B cell (primary cell): ENCODE data around the gene FMO2. TPM values are rescaled to one million over a fixed set of nuclear protein-coding genes. Genes with fewer than 3 reads are reported as not detected.

Source experiments
- ATAC-seq: fragments of 200-7000 bp; cut with Tn5 transposase; one replicate; pipeline ENCODE4 v1.10.0; 2021; ENCODE audit warnings: low read depth, mild to moderate bottlenecking, moderate number of reproducible peaks, moderate library complexity
- CTCF ChIA-PET: fragments of 350-600 bp; sonication (Branson Sonifier 250); formaldehyde crosslinking; loops from one replicate; lab custom pipeline; 2021; ENCODE audit warnings: antibody characterized with exemption, inconsistent platforms; lab: Charles Lee
- POLR2A ChIA-PET: fragments of 350-600 bp; sonication (Branson Sonifier 250); formaldehyde crosslinking; loops from one replicate; lab custom pipeline; 2021; ENCODE audit warnings: antibody characterized with exemption; lab: Charles Lee
- DNase-seq: peaks from one replicate; pipeline ENCODE4 v3.0.0; 2013
- H2AFZ ChIP-seq: 2 replicates; pipeline ENCODE4 v1.6.1; 2012; ENCODE audit warnings: mild to moderate bottlenecking, low read depth, low read length; ENCODE audit not compliant: insufficient read depth, poor library complexity, severe bottlenecking
- H3K27ac ChIP-seq, 2 donors: 1 replicate in 1 of 2; 2 replicates in 1 of 2; pipeline ENCODE4 v1.5.1; 2012 to 2013; ENCODE audit warnings: low read length in 2 of 2, mild to moderate bottlenecking in 2 of 2, moderate library complexity in 1 of 2
- H3K27me3 ChIP-seq, 4 experiments: fragments of 200-600 bp in 1 of 4; sonication (generic) in 1 of 4; replicated peaks in 1 of 4; 1 replicate in 2 of 4; 2 replicates in 2 of 4; pipeline versions ENCODE4 v1.6.1 to v1.7.0; 2013 to 2016; ENCODE audit warnings: low read length in 3 of 4, mild to moderate bottlenecking in 2 of 4, mixed read lengths in 1 of 4, moderate library complexity in 1 of 4; ENCODE audit not compliant: insufficient read depth in 4 of 4, control insufficient read depth in 3 of 4; ENCODE audit errors: control extremely low read depth in 1 of 4
- H3K36me3 ChIP-seq, 2 experiments: replicated peaks in 1 of 2; 1 replicate in 1 of 2; 2 replicates in 1 of 2; pipeline versions ENCODE4 v1.6.1 to v1.7.1; 2013; ENCODE audit warnings: low read length in 1 of 2; ENCODE audit not compliant: insufficient read depth in 2 of 2, control insufficient read depth in 1 of 2; ENCODE audit errors: control extremely low read depth in 1 of 2, extremely low read depth in 1 of 2
- H3K4me1 ChIP-seq, 2 donors: fragments of 200-600 bp in 1 of 2; sonication (generic) in 1 of 2; 1 replicate in 1 of 2; 2 replicates in 1 of 2; pipeline versions ENCODE4 v1.5.1 to v1.6.1; 2013 to 2017; ENCODE audit warnings: low read length in 2 of 2; ENCODE audit not compliant: control insufficient read depth in 2 of 2, insufficient read depth in 2 of 2
- H3K4me2 ChIP-seq: replicated peaks from 2 replicates; pipeline ENCODE3; 2012; ENCODE audit warnings: mild to moderate bottlenecking, low read depth, low read length; ENCODE audit not compliant: poor library complexity, severe bottlenecking
- H3K4me3 ChIP-seq, 5 experiments: fragments of 200-600 bp in 1 of 5; sonication (generic) in 1 of 5; 1 replicate in 3 of 5; 2 replicates in 2 of 5; pipeline versions ENCODE4 v1.5.1 to v1.7.0; 2011 to 2016; ENCODE audit warnings: low read length in 4 of 5, mild to moderate bottlenecking in 4 of 5, low read depth in 2 of 5, control low read depth in 1 of 5, moderate library complexity in 1 of 5; ENCODE audit not compliant: insufficient read depth in 1 of 5; ENCODE audit errors: control extremely low read depth in 1 of 5, extremely low read depth in 1 of 5
- H3K79me2 ChIP-seq: fragments of 200-600 bp; sonication (generic); one replicate; pipeline ENCODE4 v1.6.0; 2016; ENCODE audit warnings: low read length; ENCODE audit not compliant: control insufficient read depth, insufficient read depth
- H3K9ac ChIP-seq: fragments of 200-600 bp; sonication (generic); 2 replicates; pipeline ENCODE4 v1.6.1; 2017; ENCODE audit warnings: mild to moderate bottlenecking, low read length, moderate library complexity
- H3K9me3 ChIP-seq, 3 donors: one replicate each; pipeline versions ENCODE4 v1.6.1 to v1.7.1; 2013; ENCODE audit warnings: low read length in 2 of 3; ENCODE audit not compliant: control insufficient read depth in 2 of 3, insufficient read depth in 1 of 3; ENCODE audit errors: control extremely low read depth in 1 of 3
- H4K20me1 ChIP-seq: 2 replicates; pipeline ENCODE4 v1.6.0; 2012; ENCODE audit warnings: mild to moderate bottlenecking, low read length; ENCODE audit not compliant: insufficient read depth, control insufficient read depth, poor library complexity, severe bottlenecking
- H3K27ac Mint-ChIP-seq: one replicate; pipeline ENCODE4 v1.8.0; 2021; ENCODE audit warnings: mixed read lengths
- H3K27me3 Mint-ChIP-seq: one replicate; pipeline ENCODE4 v1.8.0; 2021; ENCODE audit warnings: mixed read lengths
- H3K4me1 Mint-ChIP-seq: one replicate; pipeline ENCODE4 v1.8.0; 2021; ENCODE audit warnings: mixed read lengths
- H3K4me3 Mint-ChIP-seq: one replicate; pipeline ENCODE4 v1.8.0; 2021; ENCODE audit warnings: mixed read lengths
- H3K9me3 Mint-ChIP-seq: one replicate; pipeline ENCODE4 v1.8.0; 2022; ENCODE audit warnings: mixed read lengths; ENCODE audit not compliant: insufficient read depth
- EZH2 ChIP-seq: IDR thresholded peaks from 2 replicates; pipeline ENCODE4 v1.6.1; 2012; ENCODE audit warnings: borderline replicate concordance, low read depth, mild to moderate bottlenecking, moderate library complexity, low read length; ENCODE audit not compliant: insufficient read depth, poor library complexity, severe bottlenecking
- WGBS: methylation state at CpG from one replicate; pipeline ENCODE4 v1.1.5; 2013; ENCODE audit warnings: missing lambda C conversion rate; ENCODE audit not compliant: insufficient coverage; 5-methylcytosine and 5-hydroxymethylcytosine counted together
- intact Hi-C: fragments of 100-400 bp; cut with micrococcal nuclease; formaldehyde crosslinking; loops from one replicate; pipeline ENCODE4 v1.10.0; 2022
- polyA plus RNA-seq: library from polyadenylated mRNA; depleted of rRNA; stranded (reverse); fragments of >200 nt; gene quantifications from 2 replicates; pipeline ENCODE4 v1.2.3, GENCODE V29; 2012
- total RNA-seq, 2 donors: library from RNA; stranded (reverse); fragments of 120-200 nt in 1 of 2; gene quantifications; 1 replicate in 1 of 2; 2 replicates in 1 of 2; pipeline versions ENCODE4 v1.2.3 to v1.2.4, GENCODE V29; 2013 to 2022
- TF ChIP-seq, protein P1 (sequence below): fragments of 200-600 bp; IDR thresholded peaks from one replicate; pipeline ENCODE4 v1.8.0; 2022; ENCODE audit warnings: antibody characterized with exemption, mild to moderate bottlenecking

FMO2 gene
- total and polyA plus RNA-seq, 2 donors (not counting 1 experiment from before 2014, with no cell fraction given) = not detected

DNA sequence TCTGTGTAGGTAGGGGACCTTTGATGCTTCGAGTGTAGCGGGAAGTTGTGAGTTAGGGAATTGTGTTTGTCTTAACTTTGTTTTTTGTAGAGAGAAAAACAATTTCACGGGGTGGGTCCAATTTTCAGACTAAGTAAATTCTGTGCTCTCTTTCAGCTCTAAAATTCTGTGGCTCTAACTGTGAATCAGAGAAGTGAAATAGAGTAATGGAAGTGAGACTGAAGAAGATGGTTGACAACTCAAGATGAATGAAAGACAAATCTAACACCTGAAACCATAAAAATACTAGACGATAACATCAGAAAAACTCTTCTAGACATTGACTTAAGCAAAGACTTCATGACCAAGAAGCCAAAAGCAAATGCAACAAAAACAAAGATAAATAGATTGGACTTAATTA, 58.8 kb downstream of the FMO2 start:
- no peak for TF ChIP-seq EZH2
- TF ChIP-seq, protein P1, sequence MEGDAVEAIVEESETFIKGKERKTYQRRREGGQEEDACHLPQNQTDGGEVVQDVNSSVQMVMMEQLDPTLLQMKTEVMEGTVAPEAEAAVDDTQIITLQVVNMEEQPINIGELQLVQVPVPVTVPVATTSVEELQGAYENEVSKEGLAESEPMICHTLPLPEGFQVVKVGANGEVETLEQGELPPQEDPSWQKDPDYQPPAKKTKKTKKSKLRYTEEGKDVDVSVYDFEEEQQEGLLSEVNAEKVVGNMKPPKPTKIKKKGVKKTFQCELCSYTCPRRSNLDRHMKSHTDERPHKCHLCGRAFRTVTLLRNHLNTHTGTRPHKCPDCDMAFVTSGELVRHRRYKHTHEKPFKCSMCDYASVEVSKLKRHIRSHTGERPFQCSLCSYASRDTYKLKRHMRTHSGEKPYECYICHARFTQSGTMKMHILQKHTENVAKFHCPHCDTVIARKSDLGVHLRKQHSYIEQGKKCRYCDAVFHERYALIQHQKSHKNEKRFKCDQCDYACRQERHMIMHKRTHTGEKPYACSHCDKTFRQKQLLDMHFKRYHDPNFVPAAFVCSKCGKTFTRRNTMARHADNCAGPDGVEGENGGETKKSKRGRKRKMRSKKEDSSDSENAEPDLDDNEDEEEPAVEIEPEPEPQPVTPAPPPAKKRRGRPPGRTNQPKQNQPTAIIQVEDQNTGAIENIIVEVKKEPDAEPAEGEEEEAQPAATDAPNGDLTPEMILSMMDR = no peak

DNA sequence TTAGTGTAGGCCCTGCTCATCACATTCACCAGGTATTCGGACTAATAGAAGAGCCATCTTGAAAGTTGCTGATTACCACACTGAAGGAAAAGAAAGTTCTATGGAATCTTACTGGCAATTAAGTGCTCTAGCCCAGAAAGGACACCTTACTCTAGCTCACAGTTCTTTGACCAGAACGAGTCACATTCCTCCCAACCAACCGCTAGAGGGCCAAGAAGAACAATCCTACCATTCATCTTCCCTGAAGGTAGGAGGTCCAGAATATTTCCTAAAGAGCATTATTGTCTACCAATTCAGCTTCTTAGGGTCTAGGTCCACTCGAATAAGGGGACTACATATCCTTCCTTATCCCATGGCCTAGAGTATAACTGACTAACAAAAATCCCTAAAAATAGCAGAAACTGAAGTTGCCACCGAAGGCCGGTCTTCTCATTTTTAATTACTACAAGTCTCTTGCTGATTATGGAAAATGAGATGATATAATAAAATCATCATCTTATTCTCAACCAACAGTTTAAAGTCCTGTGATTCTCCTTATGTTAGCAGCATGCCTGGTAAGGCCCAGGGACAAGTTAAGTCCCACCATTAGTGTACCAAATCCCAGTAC, 60.5 kb downstream of the FMO2 start:
- peak; percentile 33 for ATAC-seq
- Histone ChIP-seq H4K20me1 (no peaks in the 10 kb centered on the region), H3K4me3 (no peak overlapping the region), H3K27me3 (peaks cover 0 to 7% (median 0%) of the 10 kb centered on the region in 4 experiments), H3K36me3 (no peaks in the 10 kb centered on the region), H3K4me2 (no peak overlapping the region), H3K27ac (no peak overlapping the region), H3K9ac (no peak overlapping the region), H3K9me3 (no peaks in the 10 kb centered on the region), H3K4me1 (no peaks in the 10 kb centered on the region), H3K79me2 (no peaks in the 10 kb centered on the region), H2AFZ (no peak overlapping the region)
- peak; percentile 45 for DNase-seq
- no peaks in the 10 kb centered on the region for H3K4me1 Mint-ChIP-seq
- intact Hi-C loops = loop anchor here (1.0 kb wide), 1 partner anchor 69 kb away; the partner anchor contains the start of gene FMO4
- ChIA-PET POLR2A (no interaction called here), CTCF (interaction anchor here (0.7 to 10.5 kb wide), 13 partner anchors 8 to 69 kb away, joined by 3 to 144 read pairs (median 4); partner anchors contain the start of gene FMO4)
- H3K27me3 Mint-ChIP-seq = peaks cover 19% of the 10 kb centered on the region
- TF ChIP-seq EZH2 = no peak
- TF ChIP-seq, protein P1 = peak; percentile 81
- no peaks in the 10 kb centered on the region for H3K9me3 Mint-ChIP-seq
- H3K27ac Mint-ChIP-seq = no peak overlapping the region
- no peak overlapping the region for H3K4me3 Mint-ChIP-seq
- WGBS = 4% methylated on average over 3 of the region's 6 CpGs

More for the DNA sequence above, 58.8 kb downstream of the FMO2 start:
- H3K9me3 ChIP-seq = no peaks in the 10 kb centered on the region
- no peaks in the 10 kb centered on the region for H4K20me1 ChIP-seq
- no peak for ATAC-seq
- no peak for DNase-seq
- no peaks in the 10 kb centered on the region for H3K79me2 ChIP-seq
- H3K4me1 Mint-ChIP-seq = no peaks in the 10 kb centered on the region
- H3K27ac ChIP-seq = no peak overlapping the region
- no peaks in the 10 kb centered on the region for H3K4me1 ChIP-seq
- no peak overlapping the region for H3K9ac ChIP-seq
- no peaks in the 10 kb centered on the region for H3K36me3 ChIP-seq
- H3K4me3 Mint-ChIP-seq = no peak overlapping the region
- intact Hi-C loops = no loop called here
- POLR2A ChIA-PET = no interaction called here
- WGBS = no CpG with 5 or more reads among the region's 4 CpGs
- peaks cover 4% of the 10 kb centered on the region for H3K9me3 Mint-ChIP-seq
- H3K27ac Mint-ChIP-seq = no peak overlapping the region
- H3K27me3 Mint-ChIP-seq = peaks cover 26% of the 10 kb centered on the region
- H2AFZ ChIP-seq = no peak overlapping the region
- H3K4me3 ChIP-seq = no peak overlapping the region
- H3K27me3 ChIP-seq = no peaks in the 10 kb centered on the region
- no peak overlapping the region for H3K4me2 ChIP-seq
- CTCF ChIA-PET = interaction anchor here (3.1 to 10.5 kb wide), 2 partner anchors 13 to 71 kb away, joined by 13 to 144 read pairs; partner anchors contain the start of gene FMO4
